ENCODE measurements around the gene HOXB6.

HOXB6 gene

DNA sequence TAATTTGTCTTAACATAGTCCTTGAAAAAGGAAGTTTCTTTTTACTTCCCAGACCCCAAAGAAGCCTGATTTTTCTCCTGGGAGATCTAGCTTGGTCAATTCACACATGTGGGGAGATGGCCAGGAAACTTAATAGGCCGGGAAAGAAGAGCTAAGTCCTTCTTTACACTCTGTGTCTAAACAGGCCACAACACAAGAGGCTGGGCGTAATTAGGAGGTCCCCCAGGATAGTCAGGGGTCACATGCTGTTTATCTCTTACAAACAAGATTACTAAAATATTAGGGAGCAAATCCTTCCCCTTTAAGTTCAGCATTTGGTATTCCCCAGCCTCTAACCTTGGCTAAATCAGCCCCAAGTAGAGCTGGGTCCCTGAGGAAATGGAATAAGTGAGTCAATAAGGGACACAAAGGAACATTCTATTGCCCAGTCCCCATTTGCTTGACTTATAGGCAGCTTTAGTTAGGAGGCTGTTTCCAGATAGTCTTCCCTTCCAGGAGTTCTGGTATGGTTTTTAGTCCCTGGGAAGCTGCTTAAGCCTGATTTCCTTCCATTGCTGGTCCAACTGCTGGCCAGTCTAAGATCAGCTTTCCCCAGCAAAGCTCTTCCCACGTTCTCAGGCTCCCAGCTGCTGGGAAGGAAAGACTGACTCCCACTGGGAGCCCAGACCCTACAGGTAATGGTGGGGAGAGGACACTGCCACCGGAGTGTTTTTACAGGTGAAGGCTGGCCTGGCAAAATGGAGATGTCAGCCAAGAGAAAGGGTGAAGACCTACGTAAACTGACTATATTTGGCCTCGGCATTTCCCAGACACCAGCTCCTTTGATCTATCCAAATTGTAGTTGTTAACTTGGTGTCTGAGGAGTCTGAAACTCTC lies 35.4 kb upstream of the HOXB6 start (continued):
- TF ChIP-seq SNAI2 (CRISPR knock-in tag; IDR thresholded peaks at IDR 0.05) (no peak), TCF4 (CRISPR knock-in tag; IDR thresholded peaks at IDR 0.05; ENCODE audit: borderline replicate concordance) (no peak), TSHZ2 (CRISPR knock-in tag; IDR thresholded peaks at IDR 0.05) (no peak)

DNA sequence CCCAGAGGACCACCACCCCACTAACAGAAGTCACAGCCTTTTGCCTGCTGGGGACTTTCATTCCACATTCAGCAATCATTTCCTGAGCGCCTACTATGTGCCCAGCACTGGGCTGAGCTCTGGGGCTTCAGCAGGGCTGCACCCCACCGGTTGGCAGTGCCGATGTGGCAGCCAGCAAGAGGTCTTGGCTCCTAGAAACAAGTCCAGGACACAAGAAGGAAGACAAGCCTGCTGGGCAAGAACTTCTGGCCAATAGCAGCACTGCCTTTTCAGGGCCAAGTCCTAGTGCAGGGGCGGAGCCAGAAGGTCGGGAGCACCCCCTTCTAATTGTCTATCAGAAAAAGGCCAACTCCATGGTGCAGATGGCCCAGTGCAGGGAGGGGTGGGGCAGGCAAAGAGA lies 34.4 kb upstream of the HOXB6 start:
- ATAC-seq = no peak
- no peak for TF ChIP-seq ZNF565 (CRISPR knock-in tag; conservative IDR thresholded peaks at IDR 0.05; ENCODE audit: low read depth)
- no peak for TF ChIP-seq OSR1 (CRISPR knock-in tag; IDR thresholded peaks at IDR 0.05)
- no peak for TF ChIP-seq ZFP3 (CRISPR knock-in tag; IDR thresholded peaks at IDR 0.05)
- TF ChIP-seq SNAI2 (CRISPR knock-in tag; IDR thresholded peaks at IDR 0.05) = no peak
- no peak for TF ChIP-seq CSRNP3 (CRISPR knock-in tag; IDR thresholded peaks at IDR 0.05)
- no peak for TF ChIP-seq RARB (CRISPR knock-in tag; IDR thresholded peaks at IDR 0.05)
- no peak for TF ChIP-seq ARNTL (CRISPR knock-in tag; IDR thresholded peaks at IDR 0.05; ENCODE audit: borderline replicate concordance, low read depth)
- TF ChIP-seq ZNF8 (CRISPR knock-in tag; IDR thresholded peaks at IDR 0.05) = no peak
- TF ChIP-seq, protein P1, sequence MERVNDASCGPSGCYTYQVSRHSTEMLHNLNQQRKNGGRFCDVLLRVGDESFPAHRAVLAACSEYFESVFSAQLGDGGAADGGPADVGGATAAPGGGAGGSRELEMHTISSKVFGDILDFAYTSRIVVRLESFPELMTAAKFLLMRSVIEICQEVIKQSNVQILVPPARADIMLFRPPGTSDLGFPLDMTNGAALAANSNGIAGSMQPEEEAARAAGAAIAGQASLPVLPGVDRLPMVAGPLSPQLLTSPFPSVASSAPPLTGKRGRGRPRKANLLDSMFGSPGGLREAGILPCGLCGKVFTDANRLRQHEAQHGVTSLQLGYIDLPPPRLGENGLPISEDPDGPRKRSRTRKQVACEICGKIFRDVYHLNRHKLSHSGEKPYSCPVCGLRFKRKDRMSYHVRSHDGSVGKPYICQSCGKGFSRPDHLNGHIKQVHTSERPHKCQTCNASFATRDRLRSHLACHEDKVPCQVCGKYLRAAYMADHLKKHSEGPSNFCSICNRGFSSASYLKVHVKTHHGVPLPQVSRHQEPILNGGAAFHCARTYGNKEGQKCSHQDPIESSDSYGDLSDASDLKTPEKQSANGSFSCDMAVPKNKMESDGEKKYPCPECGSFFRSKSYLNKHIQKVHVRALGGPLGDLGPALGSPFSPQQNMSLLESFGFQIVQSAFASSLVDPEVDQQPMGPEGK (CRISPR knock-in tag; IDR thresholded peaks at IDR 0.05; ENCODE audit: borderline replicate concordance) = no peak
- no peak for TF ChIP-seq ESRRG (CRISPR knock-in tag; IDR thresholded peaks at IDR 0.05)
- TF ChIP-seq CSDC2 (CRISPR knock-in tag; IDR thresholded peaks at IDR 0.05) = no peak
- no peak for TF ChIP-seq ZFP30 (CRISPR knock-in tag; IDR thresholded peaks at IDR 0.05)
- TF ChIP-seq, protein P2, sequence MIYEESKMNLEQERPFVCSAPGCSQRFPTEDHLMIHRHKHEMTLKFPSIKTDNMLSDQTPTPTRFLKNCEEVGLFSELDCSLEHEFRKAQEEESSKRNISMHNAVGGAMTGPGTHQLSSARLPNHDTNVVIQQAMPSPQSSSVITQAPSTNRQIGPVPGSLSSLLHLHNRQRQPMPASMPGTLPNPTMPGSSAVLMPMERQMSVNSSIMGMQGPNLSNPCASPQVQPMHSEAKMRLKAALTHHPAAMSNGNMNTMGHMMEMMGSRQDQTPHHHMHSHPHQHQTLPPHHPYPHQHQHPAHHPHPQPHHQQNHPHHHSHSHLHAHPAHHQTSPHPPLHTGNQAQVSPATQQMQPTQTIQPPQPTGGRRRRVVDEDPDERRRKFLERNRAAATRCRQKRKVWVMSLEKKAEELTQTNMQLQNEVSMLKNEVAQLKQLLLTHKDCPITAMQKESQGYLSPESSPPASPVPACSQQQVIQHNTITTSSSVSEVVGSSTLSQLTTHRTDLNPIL (CRISPR knock-in tag; IDR thresholded peaks at IDR 0.05; ENCODE audit: low read depth) = no peak
- no peak for TF ChIP-seq TSHZ2 (CRISPR knock-in tag; IDR thresholded peaks at IDR 0.05)
- no peak for TF ChIP-seq ZC3H10 (CRISPR knock-in tag; IDR thresholded peaks at IDR 0.05)
- no peak for TF ChIP-seq ZNF70 (CRISPR knock-in tag; IDR thresholded peaks at IDR 0.05)
- no peak for TF ChIP-seq GLIS3 (CRISPR knock-in tag; IDR thresholded peaks at IDR 0.05)

Measured in SK-N-SH treated with all-trans-retinoic acid at 6 μM for 48 hours (cell line).